HEK293 (cell line): ENCODE results near the gene TRIAP1.
A peak's percentile ranks its signal among the peaks of the same experiment; 100 is the strongest.

ENCODE experiments used
- CTCF ChIP-seq: fragments of 450-650 bp; formaldehyde crosslinking; IDR thresholded peaks from 2 replicates; pipeline ENCODE4 v1.5.1; 2016; ENCODE audit warnings: missing biosample characterization, missing genetic modification characterization
- GFI1B ChIP-seq: fragments of 450-650 bp; formaldehyde crosslinking; IDR thresholded peaks from 2 replicates; pipeline ENCODE4 v1.5.1; 2016; ENCODE audit warnings: missing biosample characterization, missing genetic modification characterization
- GLI4 ChIP-seq: fragments of 450-650 bp; formaldehyde crosslinking; IDR thresholded peaks from 2 replicates; pipeline ENCODE4 v1.5.1; 2016; ENCODE audit warnings: missing biosample characterization, missing genetic modification characterization
- HOXA7 ChIP-seq: sonication (generic); formaldehyde crosslinking; IDR thresholded peaks from 2 replicates; pipeline ENCODE4 v1.8.1; 2022; ENCODE audit warnings: missing genetic modification reagents, borderline replicate concordance
- IKZF3 ChIP-seq: fragments of 450-650 bp; IDR thresholded peaks from 2 replicates; pipeline ENCODE4 v1.5.0; 2018; ENCODE audit warnings: missing biosample characterization, mild to moderate bottlenecking, missing genetic modification characterization, moderate library complexity
- PRDM10 ChIP-seq: fragments of 450-650 bp; formaldehyde crosslinking; IDR thresholded peaks from 2 replicates; pipeline ENCODE4 v1.5.1; 2016; ENCODE audit warnings: missing biosample characterization, missing genetic modification characterization
- REPIN1 ChIP-seq: fragments of 450-650 bp; formaldehyde crosslinking; IDR thresholded peaks from 2 replicates; pipeline ENCODE4 v1.5.1; 2017; ENCODE audit warnings: missing biosample characterization, missing genetic modification characterization, low read depth
- SP2 ChIP-seq: fragments of 450-650 bp; formaldehyde crosslinking; IDR thresholded peaks from 2 replicates; pipeline ENCODE4 v1.5.1; 2016; ENCODE audit warnings: missing biosample characterization, missing genetic modification characterization
- ZBTB20 ChIP-seq: fragments of 450-650 bp; formaldehyde crosslinking; IDR thresholded peaks from 2 replicates; pipeline ENCODE4 v1.5.1; 2016; ENCODE audit warnings: missing biosample characterization, missing genetic modification characterization
- ZBTB7A ChIP-seq: fragments of 450-650 bp; formaldehyde crosslinking; IDR thresholded peaks from 2 replicates; pipeline ENCODE4 v1.5.1; 2016; ENCODE audit warnings: low read depth, missing biosample characterization, missing genetic modification characterization
- ZIC2 ChIP-seq: fragments of 450-650 bp; formaldehyde crosslinking; IDR thresholded peaks from 2 replicates; pipeline ENCODE4 v1.5.1; 2016; ENCODE audit warnings: missing biosample characterization, missing genetic modification characterization
- ZNF121 ChIP-seq: fragments of 450-650 bp; formaldehyde crosslinking; IDR thresholded peaks from 2 replicates; pipeline ENCODE4 v1.5.1; 2016; ENCODE audit warnings: missing biosample characterization, missing genetic modification characterization
- ZNF175 ChIP-seq: fragments of 450-650 bp; formaldehyde crosslinking; IDR thresholded peaks from 2 replicates; pipeline ENCODE4 v1.5.1; 2016; ENCODE audit warnings: missing biosample characterization, missing genetic modification characterization
- ZNF24 ChIP-seq: fragments of 450-650 bp; formaldehyde crosslinking; IDR thresholded peaks from 2 replicates; pipeline ENCODE4 v1.5.1; 2016; ENCODE audit warnings: missing biosample characterization, missing genetic modification characterization
- ZNF26 ChIP-seq: fragments of 450-650 bp; formaldehyde crosslinking; IDR thresholded peaks from 2 replicates; pipeline ENCODE4 v1.5.1; 2016; ENCODE audit warnings: missing biosample characterization, missing genetic modification characterization
- ZNF266 ChIP-seq: fragments of 450-650 bp; formaldehyde crosslinking; IDR thresholded peaks from 2 replicates; pipeline ENCODE4 v1.5.1; 2016; ENCODE audit warnings: missing biosample characterization, missing genetic modification characterization, low read depth
- ZNF292 ChIP-seq: fragments of 450-650 bp; formaldehyde crosslinking; IDR thresholded peaks from 2 replicates; pipeline ENCODE4 v1.5.1; 2016; ENCODE audit warnings: low read depth, missing biosample characterization, missing genetic modification characterization, borderline replicate concordance
- ZNF335 ChIP-seq: fragments of 450-650 bp; formaldehyde crosslinking; conservative IDR thresholded peaks from 2 replicates; pipeline ENCODE4 v1.5.1; 2016; ENCODE audit warnings: missing biosample characterization, missing genetic modification characterization
- ZNF366 ChIP-seq: fragments of 450-650 bp; formaldehyde crosslinking; conservative IDR thresholded peaks from 2 replicates; pipeline ENCODE4 v1.5.1; 2016; ENCODE audit warnings: missing biosample characterization, missing genetic modification characterization
- ZNF37A ChIP-seq: fragments of 450-650 bp; IDR thresholded peaks from 2 replicates; pipeline ENCODE4 v1.5.1; 2018; ENCODE audit warnings: missing biosample characterization, missing genetic modification characterization
- ZNF416 ChIP-seq: fragments of 450-650 bp; formaldehyde crosslinking; IDR thresholded peaks from 2 replicates; pipeline ENCODE4 v1.5.1; 2016; ENCODE audit warnings: missing biosample characterization, missing genetic modification characterization
- ZNF580 ChIP-seq: fragments of 450-650 bp; formaldehyde crosslinking; IDR thresholded peaks from 2 replicates; pipeline ENCODE4 v1.5.1; 2016; ENCODE audit warnings: missing biosample characterization, missing genetic modification characterization
- ZNF585B ChIP-seq: fragments of 450-650 bp; formaldehyde crosslinking; IDR thresholded peaks from 2 replicates; pipeline ENCODE4 v1.5.1; 2016; ENCODE audit warnings: missing biosample characterization, missing genetic modification characterization
- ZNF600 ChIP-seq: fragments of 450-650 bp; formaldehyde crosslinking; IDR thresholded peaks from 2 replicates; pipeline ENCODE4 v1.5.1; 2016; ENCODE audit warnings: missing biosample characterization, missing genetic modification characterization
- ZNF629 ChIP-seq: fragments of 450-650 bp; formaldehyde crosslinking; IDR thresholded peaks from 2 replicates; pipeline ENCODE4 v1.5.1; 2017; ENCODE audit warnings: missing biosample characterization, missing genetic modification characterization
- ZNF639 ChIP-seq: fragments of 450-650 bp; formaldehyde crosslinking; IDR thresholded peaks from 2 replicates; pipeline ENCODE4 v1.5.1; 2016; ENCODE audit warnings: missing biosample characterization, missing genetic modification characterization
- ZNF654 ChIP-seq: fragments of 450-650 bp; formaldehyde crosslinking; IDR thresholded peaks from 2 replicates; pipeline ENCODE4 v1.5.1; 2016; ENCODE audit warnings: low read depth, missing biosample characterization, missing genetic modification characterization
- ZNF747 ChIP-seq: fragments of 450-650 bp; formaldehyde crosslinking; IDR thresholded peaks from 2 replicates; pipeline ENCODE4 v1.5.1; 2016; ENCODE audit warnings: missing biosample characterization, missing genetic modification characterization
- ZNF792 ChIP-seq: fragments of 450-650 bp; formaldehyde crosslinking; IDR thresholded peaks from 2 replicates; pipeline ENCODE4 v1.5.1; 2016; ENCODE audit warnings: missing biosample characterization, missing genetic modification characterization
- TF ChIP-seq, protein P1 (sequence below): fragments of 450-650 bp; formaldehyde crosslinking; IDR thresholded peaks from 2 replicates; pipeline ENCODE4 v1.5.1; 2017; ENCODE audit warnings: missing biosample characterization, missing genetic modification characterization
- TF ChIP-seq, protein P2 (sequence below): fragments of 450-650 bp; IDR thresholded peaks from 2 replicates; pipeline ENCODE4 v1.5.1; 2018; ENCODE audit warnings: missing biosample characterization, missing genetic modification characterization

The TRIAP1 gene

GRCh38 chr12:120474616-120474960 lies 28.4 kb upstream of the TRIAP1 start (continued):
- TF ChIP-seq ZNF26 (tag by site-specific recombination), result no peak
- peak; percentile 23; the same call in 1 of the 2 replicates for TF ChIP-seq ZBTB20 (tag by site-specific recombination)
- TF ChIP-seq ZNF366 (tag by site-specific recombination), result 0 out of 2 replicates have a peak, but pooled peaks have one; percentile 18
- no peak for TF ChIP-seq CTCF (tag by site-specific recombination)
- TF ChIP-seq SP2, result peak; percentile 53
- no peak for TF ChIP-seq ZNF580 (tag by site-specific recombination)
- TF ChIP-seq ZNF629 (tag by site-specific recombination), result peak; percentile 52
- 0 out of 2 replicates have a peak, but pooled peaks have one; percentile 36 for TF ChIP-seq IKZF3 (tag by site-specific recombination)
- no peak for TF ChIP-seq REPIN1
- no peak for TF ChIP-seq ZNF121 (tag by site-specific recombination)
- no peak for TF ChIP-seq ZNF37A (tag by site-specific recombination)
- TF ChIP-seq ZNF747 (tag by site-specific recombination), result no peak
- no peak for TF ChIP-seq ZNF585B (tag by site-specific recombination)
- TF ChIP-seq ZNF654, result no peak
- TF ChIP-seq, protein P1, sequence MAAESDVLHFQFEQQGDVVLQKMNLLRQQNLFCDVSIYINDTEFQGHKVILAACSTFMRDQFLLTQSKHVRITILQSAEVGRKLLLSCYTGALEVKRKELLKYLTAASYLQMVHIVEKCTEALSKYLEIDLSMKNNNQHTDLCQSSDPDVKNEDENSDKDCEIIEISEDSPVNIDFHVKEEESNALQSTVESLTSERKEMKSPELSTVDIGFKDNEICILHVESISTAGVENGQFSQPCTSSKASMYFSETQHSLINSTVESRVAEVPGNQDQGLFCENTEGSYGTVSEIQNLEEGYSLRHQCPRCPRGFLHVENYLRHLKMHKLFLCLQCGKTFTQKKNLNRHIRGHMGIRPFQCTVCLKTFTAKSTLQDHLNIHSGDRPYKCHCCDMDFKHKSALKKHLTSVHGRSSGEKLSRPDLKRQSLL (tag by site-specific recombination), result peak; percentile 8; the same call in 1 of the 2 replicates
- TF ChIP-seq HOXA7 (CRISPR knock-in tag), result no peak
- TF ChIP-seq ZNF335, result peak; percentile 66; the same call in 1 of the 2 replicates
- no peak for TF ChIP-seq ZNF292 (tag by site-specific recombination)
- TF ChIP-seq ZNF24 (tag by site-specific recombination), result no peak
- no peak for TF ChIP-seq ZNF792
- no peak for TF ChIP-seq GLI4
- no peak for TF ChIP-seq ZNF639 (tag by site-specific recombination)
- TF ChIP-seq GFI1B (tag by site-specific recombination), result no peak
- TF ChIP-seq ZNF266 (tag by site-specific recombination), result no peak
- no peak for TF ChIP-seq ZNF416
- TF ChIP-seq, protein P2, sequence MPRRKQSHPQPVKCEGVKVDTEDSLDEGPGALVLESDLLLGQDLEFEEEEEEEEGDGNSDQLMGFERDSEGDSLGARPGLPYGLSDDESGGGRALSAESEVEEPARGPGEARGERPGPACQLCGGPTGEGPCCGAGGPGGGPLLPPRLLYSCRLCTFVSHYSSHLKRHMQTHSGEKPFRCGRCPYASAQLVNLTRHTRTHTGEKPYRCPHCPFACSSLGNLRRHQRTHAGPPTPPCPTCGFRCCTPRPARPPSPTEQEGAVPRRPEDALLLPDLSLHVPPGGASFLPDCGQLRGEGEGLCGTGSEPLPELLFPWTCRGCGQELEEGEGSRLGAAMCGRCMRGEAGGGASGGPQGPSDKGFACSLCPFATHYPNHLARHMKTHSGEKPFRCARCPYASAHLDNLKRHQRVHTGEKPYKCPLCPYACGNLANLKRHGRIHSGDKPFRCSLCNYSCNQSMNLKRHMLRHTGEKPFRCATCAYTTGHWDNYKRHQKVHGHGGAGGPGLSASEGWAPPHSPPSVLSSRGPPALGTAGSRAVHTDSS (tag by site-specific recombination), result no peak
- no peak for TF ChIP-seq ZNF175 (tag by site-specific recombination)
- TF ChIP-seq ZIC2, result peak; percentile 31; the same call in 1 of the 2 replicates
- TF ChIP-seq PRDM10 (tag by site-specific recombination), result peak; percentile 80
- TF ChIP-seq ZNF600 (tag by site-specific recombination), result peak; percentile 67
- no peak for TF ChIP-seq ZBTB7A (tag by site-specific recombination)
